Testis (tissue), 2 donors: Measurements from ENCODE around the gene CNOT8.

Experiments
- POLR2A ChIP-seq: fragments of 450-650 bp; IDR thresholded peaks from one replicate; pipeline ENCODE4 v1.6.1; 2017; ENCODE audit warnings: antibody characterized with exemption, mild to moderate bottlenecking, moderate library complexity
- TF ChIP-seq, protein P1 (sequence below), 3 experiments: fragments of 450-650 bp in 2 of 3; fragments of 200-600 bp in 1 of 3; sonication (generic) in 1 of 3; IDR thresholded peaks; one replicate each; pipeline ENCODE4 v1.5.1; 2016 to 2019; ENCODE audit warnings: antibody characterized with exemption in 3 of 3, mild to moderate bottlenecking in 2 of 3, moderate library complexity in 1 of 3

DNA sequence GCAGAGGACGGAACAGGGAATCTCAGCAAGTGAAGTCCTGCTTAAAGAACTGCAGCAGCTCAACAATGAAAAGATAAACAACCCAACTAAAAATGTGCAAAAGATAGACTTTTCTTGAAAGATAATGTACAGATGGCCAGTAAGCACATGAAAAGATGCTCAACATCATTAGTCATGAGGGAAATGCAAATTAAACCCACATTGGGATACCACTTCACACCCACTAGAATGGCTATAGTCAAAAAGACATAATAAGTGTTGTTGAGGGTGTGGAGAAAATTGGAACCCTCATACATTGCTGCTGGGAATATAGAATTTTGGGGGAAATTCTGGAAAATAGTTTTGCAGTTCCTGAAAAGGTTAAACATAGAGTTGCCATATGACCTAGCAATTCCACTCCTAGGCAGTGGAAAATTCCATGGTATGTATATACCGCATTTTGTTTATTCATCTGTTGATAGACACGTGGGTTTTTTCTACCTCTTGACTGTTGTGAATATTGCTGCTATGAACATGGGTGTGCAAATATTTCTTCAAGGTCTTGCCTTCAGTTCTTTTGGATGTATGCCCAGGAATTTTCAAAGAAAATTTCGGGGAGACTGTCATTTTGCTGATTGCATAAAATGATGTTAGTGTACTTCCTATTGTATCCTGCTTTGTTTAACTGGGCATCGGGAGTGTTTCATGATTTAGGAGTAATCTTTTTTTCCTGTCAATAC, 7.2 kb downstream of the CNOT8 start:
- TF ChIP-seq, protein P1, sequence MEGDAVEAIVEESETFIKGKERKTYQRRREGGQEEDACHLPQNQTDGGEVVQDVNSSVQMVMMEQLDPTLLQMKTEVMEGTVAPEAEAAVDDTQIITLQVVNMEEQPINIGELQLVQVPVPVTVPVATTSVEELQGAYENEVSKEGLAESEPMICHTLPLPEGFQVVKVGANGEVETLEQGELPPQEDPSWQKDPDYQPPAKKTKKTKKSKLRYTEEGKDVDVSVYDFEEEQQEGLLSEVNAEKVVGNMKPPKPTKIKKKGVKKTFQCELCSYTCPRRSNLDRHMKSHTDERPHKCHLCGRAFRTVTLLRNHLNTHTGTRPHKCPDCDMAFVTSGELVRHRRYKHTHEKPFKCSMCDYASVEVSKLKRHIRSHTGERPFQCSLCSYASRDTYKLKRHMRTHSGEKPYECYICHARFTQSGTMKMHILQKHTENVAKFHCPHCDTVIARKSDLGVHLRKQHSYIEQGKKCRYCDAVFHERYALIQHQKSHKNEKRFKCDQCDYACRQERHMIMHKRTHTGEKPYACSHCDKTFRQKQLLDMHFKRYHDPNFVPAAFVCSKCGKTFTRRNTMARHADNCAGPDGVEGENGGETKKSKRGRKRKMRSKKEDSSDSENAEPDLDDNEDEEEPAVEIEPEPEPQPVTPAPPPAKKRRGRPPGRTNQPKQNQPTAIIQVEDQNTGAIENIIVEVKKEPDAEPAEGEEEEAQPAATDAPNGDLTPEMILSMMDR (IDR thresholded peaks at IDR 0.05) = no peak
- no peak for TF ChIP-seq POLR2A
